HTERT RPE-1 (cell line): ENCODE results near the gene SETD5.

Experiments used
- in situ Hi-C: fragments of 300-500 bp; cut with MboI; formaldehyde crosslinking; loops from 4 replicates; pipeline ENCODE4 v1.14.3; 2020; ENCODE audit warnings: low sequenced_read_pairs

SETD5 gene

GRCh38 chr3:9388562-9389272 lies 8.7 kb upstream of the SETD5 start:
- in situ Hi-C loops, result no loop called here

GRCh38 chr3:9390265-9390888 lies 7.0 kb upstream of the SETD5 start:
- in situ Hi-C loops, result no loop called here

GRCh38 chr3:9392041-9392440 lies 5.4 kb upstream of the SETD5 start:
- in situ Hi-C loops, result no loop called here

DNA sequence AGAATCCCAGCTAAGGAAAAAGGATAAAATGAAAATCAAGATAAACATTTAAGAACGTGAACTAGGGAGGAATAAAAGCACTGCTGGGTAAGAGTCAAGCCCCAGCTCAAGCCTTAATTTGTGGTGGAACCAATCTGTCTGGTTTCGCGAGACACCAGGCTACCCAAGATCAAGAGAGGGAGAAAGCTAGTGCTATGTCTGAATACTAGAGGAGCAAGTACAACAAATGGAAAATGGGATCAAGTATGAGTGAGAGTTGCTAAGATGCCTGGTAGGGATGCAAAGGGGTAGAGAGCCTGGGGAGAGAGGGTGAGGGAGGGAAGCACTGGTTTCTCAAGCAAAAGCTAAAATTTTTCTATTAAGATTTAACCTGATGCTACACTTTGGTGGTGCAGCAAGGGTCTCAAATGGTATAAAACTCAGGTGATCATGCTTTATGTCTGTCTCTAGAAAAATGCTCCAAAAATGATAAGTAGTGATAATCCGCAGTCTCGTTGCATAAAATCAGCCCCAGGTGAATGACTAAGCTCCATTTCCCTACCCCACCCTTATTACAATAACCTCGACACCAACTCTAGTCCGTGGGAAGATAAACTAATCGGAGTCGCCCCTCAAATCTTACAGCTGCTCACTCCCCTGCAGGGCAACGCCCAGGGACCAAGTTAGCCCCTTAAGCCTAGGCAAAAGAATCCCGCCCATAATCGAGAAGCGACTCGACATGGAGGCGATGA lies 1.7 kb upstream of the SETD5 start:
- in situ Hi-C loops, result no loop called here

DNA sequence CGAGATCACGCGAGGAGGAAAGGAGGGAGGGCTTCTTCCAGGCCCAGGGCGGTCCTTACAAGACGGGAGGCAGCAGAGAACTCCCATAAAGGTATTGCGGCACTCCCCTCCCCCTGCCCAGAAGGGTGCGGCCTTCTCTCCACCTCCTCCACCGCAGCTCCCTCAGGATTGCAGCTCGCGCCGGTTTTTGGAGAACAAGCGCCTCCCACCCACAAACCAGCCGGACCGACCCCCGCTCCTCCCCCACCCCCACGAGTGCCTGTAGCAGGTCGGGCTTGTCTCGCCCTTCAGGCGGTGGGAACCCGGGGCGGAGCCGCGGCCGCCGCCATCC lies 1.1 kb upstream of the SETD5 start:
- in situ Hi-C loops, result no loop called here

- in situ Hi-C loops, result no loop called here
Measured at GRCh38 chr3:9396632-9397331, 633 bp upstream of the SETD5 start.

DNA sequence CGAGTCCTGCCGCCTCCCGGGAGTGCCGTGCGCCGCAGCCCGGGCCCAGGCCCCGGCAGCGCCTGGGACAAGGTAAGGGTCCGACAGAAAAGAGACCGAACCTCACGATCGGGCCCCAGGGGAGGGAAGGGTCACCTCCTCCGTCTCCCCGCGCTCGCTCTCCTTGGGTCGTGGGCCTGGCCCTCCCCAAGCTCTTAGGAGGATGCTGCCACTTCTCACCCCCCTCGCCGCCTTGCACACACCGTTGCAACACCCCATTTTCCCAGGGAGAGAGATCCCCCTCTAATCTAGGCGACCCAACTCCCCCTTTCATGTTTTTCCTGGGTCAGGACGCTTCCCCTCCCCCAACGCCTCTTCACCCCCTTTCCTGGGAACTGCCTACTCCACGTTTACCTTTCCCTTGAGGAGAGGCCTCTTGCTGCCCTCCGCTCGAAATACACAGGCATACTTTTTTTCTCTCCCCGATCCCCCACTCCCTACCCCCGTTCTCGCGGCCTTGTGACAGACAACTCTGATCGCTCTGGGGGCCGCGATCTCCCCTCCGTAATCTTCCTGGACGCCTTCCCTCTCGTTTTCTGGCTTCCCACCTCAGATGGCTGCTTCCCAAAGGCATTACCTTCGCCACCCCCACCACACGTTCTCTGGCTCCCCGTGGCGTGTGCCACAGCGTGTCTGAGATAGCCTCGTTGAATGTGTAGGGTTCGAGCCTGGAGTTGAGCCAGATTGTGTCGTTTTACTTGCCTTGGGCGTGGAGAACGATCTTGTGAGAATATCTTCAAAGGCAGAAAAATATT lies 688 bp downstream of the SETD5 start:
- in situ Hi-C loops, result no loop called here

DNA sequence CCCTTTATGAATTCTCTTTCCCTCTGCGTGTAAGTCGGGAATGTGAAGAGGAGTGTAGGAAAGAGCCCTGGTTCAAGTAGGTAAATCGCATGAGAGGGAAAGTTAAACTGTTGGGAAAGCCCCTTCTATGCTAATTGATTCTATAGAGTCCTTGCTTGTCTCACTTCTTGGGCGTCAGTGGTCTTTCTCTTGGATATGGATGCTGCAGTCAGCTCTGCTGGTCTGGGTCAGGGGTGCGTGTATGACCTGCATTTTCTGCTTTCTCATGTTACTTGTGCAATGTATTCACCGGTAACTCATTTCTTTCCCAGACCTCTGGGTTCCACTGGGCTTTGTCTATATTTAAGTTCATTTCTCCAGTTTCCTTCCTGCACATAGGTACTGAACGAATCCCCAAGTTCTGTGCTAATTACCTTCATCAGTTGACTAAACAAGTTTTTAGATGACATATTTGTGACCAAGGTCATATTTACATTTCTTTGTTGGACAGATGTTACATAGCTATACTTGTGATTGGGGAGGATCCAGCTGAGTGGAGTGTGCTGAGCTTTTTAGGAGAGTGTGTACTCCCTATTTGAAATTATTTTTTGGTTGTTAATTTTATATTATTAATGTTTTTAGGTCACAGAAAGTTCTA lies 1.4 kb downstream of the SETD5 start:
- in situ Hi-C loops, result no loop called here

- in situ Hi-C loops, result no loop called here
Measured at GRCh38 chr3:9399337-9399703, 1.9 kb downstream of the SETD5 start.

DNA sequence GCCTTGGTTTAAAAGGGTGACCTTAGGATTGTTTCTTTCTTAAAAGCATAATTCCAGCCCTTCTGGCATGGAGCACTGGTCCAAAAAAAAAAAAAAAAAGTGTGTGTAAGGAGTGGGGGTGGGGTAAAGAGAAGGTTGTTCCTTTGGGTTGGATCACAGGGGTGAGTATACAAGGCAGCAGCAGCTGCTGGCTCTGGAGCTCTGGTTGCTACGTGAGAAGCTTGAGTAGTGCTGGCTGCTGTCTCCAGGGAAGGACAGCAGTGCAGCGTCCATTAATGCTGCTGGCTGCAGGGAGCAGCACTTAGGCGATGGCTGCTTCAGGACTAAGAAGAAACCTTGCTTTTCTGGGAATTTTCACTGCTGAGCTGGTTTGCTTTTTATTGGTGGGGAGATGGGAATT lies 2.3 kb downstream of the SETD5 start:
- in situ Hi-C loops, result no loop called here

GRCh38 chr3:9400616-9401015 lies 3.2 kb downstream of the SETD5 start:
- in situ Hi-C loops, result no loop called here

- in situ Hi-C loops, result no loop called here
Measured at GRCh38 chr3:9401986-9402385, 4.6 kb downstream of the SETD5 start.

- in situ Hi-C loops, result no loop called here
Measured at GRCh38 chr3:9402410-9403228, 5.2 kb downstream of the SETD5 start.

DNA sequence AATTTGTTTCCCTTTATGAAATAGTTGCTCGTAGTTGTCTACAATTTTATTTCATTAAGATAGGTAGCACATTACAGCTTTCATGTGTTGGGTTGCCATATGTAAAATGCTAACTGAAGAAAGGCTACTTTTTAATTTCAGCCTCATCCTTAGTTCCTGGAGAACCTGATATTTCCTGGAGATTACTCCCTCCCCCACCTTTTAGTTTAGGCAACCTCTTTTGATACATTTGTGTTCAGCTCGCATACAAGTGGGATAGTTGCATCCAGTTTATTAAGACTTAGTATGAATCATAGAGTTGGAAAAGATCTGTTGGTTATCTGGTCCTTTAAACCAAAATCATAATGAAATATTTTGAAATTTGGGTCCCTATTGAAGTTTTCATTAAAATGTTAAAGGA lies 6.0 kb downstream of the SETD5 start:
- in situ Hi-C loops, result no loop called here

- in situ Hi-C loops, result no loop called here
Measured at GRCh38 chr3:9404680-9405079, 7.3 kb downstream of the SETD5 start.

GRCh38 chr3:9405756-9406155 lies 8.3 kb downstream of the SETD5 start:
- in situ Hi-C loops, result no loop called here

DNA sequence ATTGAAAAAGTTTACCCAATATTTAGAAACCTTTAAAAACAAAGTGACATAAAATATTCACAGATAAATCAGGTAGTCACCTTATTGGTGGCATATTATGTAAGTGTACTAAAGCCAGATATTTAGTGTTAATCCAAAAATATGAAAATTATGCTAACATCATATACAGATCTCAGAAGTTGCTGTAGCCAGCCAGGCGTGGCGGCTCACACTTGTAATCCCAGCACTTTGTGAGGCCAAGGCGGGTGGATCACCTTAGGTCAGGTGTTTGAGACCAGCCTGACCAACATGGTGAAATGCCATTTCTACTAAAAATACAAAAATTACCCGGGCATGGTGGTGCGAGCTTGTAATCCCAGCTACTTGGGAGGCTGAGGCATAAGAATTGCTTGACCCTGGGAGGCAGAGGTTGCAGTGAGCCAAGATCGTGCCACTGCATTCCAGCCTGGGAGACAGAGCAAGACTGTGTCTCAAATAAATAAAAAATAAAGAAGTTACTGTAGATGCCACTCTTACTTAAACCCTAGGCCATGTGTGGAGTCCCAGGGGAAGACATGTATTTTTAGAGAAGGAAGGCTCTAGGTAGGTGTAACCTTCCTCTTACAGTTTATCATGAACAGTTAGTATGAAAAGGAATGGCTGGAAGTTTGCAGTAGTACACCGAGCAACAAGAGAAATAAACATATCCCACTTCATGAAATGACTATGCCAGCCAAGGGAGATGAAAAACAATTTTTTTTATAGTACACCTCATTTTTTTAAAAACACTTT lies 9.6 kb downstream of the SETD5 start:
- in situ Hi-C loops, result no loop called here

DNA sequence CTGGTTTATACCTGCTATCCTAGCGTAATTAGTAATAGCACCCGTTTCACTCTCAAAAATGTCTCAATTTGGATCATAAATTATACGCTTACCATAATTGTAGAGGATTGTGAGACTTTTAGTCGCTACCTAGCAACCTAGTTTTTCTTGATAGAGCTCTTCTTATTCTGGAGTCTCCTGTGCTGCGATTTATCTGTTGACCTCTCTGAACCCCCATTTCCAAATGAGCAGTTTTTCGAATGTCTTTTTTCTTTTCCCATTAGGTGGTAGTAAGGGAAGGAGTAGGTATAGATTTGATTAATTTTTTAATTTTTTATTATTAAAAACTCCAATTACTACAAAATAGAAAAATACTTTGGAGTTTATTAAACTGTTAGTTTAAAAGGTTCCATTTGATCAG lies 10.6 kb downstream of the SETD5 start:
- in situ Hi-C loops, result no loop called here

DNA sequence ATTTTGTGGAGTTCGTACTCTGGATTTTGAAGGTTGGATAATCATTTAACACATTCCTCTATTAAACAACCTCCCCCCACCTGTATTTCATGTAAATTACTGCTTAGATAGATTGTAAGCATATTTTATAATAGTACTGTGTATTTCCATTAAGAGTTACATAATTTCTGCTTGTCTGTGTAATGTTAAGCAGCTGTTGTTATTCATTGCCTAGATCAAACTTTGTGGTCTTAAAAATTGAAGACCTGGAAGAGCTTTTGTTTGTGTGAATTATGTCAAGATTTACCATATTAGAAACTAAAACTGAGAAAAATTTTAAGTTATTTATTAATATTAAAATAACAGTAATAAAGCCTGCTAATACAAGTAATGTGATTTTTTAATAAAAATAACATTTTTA lies 11.1 kb downstream of the SETD5 start:
- in situ Hi-C loops, result no loop called here
